IMR-90 (cell line): ENCODE measurements around the gene GIMAP7.

Experiments
- CTCF ChIP-seq: conservative IDR thresholded peaks from 2 replicates; pipeline ENCODE4 v1.5.1; 2012; ENCODE audit warnings: mild to moderate bottlenecking, low read depth, low read length, improper control_type of control experiment
- POLR2A ChIP-seq: IDR thresholded peaks from 2 replicates; pipeline ENCODE4 v1.6.1; 2012; ENCODE audit warnings: mild to moderate bottlenecking, low read depth, low read length
- USF2 ChIP-seq: fragments of 150-350 bp; IDR thresholded peaks from 2 replicates; pipeline ENCODE4 v1.6.1; 2017; ENCODE audit warnings: mild to moderate bottlenecking, antibody characterized with exemption, low read length, low read depth

DNA sequence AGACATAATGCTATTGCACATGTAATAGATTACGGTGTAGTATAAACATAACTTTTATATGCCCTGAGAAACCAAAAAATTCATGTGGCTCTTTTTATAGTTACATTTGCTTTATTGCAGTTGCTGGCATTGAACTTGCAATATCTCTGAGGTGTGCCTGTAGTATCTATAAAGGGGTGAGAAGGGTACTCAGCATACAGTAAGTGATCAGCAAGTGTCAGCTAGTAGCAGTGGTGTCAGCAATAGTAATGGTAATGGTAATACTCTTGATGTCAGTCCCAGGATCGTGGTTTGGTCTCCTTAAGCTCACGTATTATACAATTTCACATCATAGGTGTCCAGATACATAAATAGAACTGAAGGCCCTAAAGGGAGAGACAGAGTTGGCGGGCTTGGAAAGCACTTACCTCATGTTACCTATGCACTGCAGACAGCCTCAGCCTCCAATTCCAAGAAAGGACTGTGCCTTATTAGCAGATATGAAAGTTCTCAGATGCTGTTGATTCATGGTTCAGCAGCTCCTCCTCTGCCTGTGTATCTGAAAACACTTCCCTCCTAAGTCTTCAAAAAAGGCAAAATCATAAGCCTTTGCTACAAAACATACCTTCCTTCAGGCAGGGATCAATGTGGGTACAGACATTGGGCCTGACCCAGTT lies 6.6 kb upstream of the GIMAP7 start:
- no peak for TF ChIP-seq POLR2A
- TF ChIP-seq CTCF, result no peak
- TF ChIP-seq USF2, result no peak
